Measurements from ENCODE around the gene OTOG.

The OTOG gene

GRCh38 chr11:17519061-17519885 is 27.8 kb upstream of the OTOG start:
- no peak for DNase-seq (ENCODE audit: low read depth)

GRCh38 chr11:17521106-17521900 is 25.8 kb upstream of the OTOG start:
- DNase-seq (ENCODE audit: low read depth) = no peak

- DNase-seq (ENCODE audit: low read depth) = no peak
Measured at GRCh38 chr11:17522655-17523054, 24.4 kb upstream of the OTOG start.

DNA sequence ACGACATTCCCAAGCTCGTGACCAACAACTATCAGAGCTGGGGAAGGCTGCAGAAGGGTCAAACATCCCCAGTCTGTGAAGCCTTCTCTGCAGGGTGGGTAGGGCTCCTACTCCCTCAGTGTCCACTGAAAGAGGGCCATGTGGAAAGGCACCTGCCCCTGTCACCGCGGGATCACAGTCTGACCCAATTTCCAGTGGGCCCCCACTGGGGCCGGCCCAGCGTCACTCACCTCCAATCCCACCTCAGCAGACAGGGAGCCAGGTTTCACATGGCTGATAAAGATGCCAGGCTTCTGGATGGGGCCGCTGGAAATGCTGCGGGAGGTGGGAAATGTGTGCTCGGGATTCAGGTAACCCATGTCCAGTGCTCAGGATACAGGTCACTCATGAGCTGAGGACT is 22.8 kb upstream of the OTOG start:
- no peak for DNase-seq (ENCODE audit: low read depth)

GRCh38 chr11:17525570-17525969 is 21.5 kb upstream of the OTOG start:
- DNase-seq (ENCODE audit: low read depth) = no peak

- DNase-seq (ENCODE audit: low read depth) = no peak
Measured at GRCh38 chr11:17526326-17526725, 20.7 kb upstream of the OTOG start.

DNA sequence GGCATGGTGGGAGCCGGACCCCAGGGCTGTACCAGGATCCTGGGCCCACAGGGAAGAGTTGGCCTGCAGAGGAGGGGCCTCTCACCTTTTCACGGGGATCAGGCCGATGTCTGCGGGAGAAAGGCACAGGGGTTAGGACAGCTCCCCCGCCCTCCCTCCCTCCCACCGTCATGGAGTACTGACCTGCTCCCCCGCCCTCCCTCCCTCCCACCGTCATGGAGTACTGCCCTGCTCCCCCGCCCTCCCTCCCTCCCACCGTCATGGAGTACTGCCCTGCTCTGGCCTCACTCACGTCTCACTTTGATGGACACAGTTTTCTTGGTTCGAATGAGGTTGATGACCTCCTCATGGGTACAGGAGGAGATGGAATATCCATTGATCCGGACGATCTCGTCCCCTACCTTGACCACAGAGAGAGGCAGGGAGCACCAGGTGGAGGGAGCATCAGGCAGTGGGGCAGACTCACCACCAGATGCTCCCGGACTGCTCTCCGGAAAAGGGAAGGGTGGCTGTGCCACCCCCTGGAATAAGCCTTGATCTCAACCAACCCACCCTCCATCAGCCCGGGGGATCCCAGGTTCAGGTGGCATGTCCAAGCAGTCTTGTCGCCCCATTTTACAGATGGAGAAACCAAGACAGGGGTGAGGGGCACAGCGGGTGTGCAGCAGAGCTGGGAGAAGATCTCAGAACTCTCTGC is 20.0 kb upstream of the OTOG start:
- DNase-seq (ENCODE audit: low read depth) = no peak

GRCh38 chr11:17527628-17527995 is 19.4 kb upstream of the OTOG start:
- no peak for DNase-seq (ENCODE audit: low read depth)

GRCh38 chr11:17528181-17528691 is 18.8 kb upstream of the OTOG start:
- peak; percentile 4 for DNase-seq (ENCODE audit: low read depth)

DNA sequence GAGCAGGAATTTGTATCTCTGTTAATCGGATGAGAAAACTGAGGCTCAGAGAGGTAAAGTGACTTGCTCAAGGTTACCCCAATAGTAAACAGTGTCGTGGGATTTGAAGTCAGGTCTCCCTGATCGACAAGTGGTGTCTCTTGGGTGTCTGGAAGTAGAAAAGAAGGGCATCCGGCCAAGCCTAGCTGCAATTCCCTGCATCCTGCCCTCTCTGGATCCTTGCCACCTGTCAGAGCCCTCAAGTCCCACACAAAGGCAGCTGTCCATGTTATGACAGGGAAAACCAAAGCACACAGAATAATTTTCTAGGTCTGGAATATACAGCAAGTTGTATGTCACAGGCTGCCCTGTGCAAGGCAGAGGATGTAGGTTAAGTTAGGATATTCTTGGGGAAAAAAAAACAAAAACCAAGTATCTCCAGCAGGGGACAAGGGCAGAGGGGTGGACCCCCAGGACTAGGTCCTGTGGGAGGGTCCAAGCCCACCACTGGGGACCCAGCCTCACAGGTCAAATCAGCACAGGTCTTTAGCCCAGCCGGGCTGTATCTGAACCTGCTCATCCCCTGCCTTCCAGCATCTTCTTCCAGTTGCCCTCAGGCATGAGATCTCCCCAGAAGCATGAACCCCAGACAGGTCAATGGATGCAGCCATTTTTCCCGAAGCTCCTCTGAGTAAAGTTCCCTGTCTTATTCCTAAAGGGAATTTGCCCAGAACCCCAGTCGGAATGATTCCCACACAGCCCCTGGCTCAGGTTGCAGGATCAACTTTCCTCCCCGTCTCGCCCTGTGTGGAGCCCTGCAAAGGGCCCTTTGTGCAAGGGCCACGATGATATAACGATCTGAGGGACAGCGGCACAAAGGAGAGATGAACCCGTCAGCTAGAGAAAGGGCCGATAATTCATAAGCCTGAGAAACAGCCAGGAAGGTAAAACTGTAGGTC is 17.9 kb upstream of the OTOG start:
- DNase-seq (ENCODE audit: low read depth) = no peak

- no peak for DNase-seq (ENCODE audit: low read depth)
Measured at GRCh38 chr11:17529844-17530185, 17.2 kb upstream of the OTOG start.

GRCh38 chr11:17531071-17531600 is 15.9 kb upstream of the OTOG start:
- DNase-seq (ENCODE audit: low read depth) = no peak

DNA sequence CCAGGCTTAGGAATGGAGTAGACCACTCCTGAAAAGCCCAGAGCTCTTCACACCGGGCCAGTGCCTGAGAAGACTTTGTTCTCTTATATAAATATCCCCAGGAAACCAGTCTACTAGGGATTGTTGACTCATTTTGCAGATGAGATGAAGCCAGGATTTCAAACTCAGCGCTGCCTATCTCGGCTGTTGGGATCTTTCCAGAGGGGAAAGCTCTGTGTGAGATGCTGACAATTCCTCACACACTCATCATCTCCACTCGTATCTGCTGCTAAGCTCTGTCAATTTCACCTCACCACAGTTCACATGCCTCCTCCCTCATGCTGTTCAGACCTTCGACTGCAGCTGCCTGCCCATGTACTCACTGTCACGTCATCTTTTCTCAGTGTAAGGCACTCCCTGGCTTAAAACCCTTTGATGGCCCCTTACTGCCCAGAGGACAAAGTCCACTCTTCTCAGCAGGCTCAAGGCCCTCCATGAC is 15.4 kb upstream of the OTOG start:
- no peak for DNase-seq (ENCODE audit: low read depth)

DNA sequence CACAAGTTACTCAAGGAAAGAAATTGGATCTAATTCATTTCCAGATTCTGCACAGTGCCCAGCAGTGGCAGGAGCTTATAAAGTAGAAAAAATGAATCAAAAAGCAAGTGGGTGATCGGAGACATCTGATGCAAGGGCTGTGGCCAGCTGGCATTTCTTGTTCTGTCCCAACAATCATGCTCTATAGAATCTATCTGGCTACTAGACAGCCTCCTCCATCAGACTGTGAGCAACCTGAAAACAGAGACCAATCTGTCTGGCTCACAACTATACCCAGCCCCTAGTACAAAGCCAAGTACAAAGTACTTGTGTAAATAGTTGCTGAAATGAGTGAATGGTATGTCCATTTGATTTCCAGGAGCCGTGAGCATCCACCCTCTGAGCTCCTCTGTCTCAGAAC is 14.3 kb upstream of the OTOG start:
- DNase-seq (ENCODE audit: low read depth) = no peak

DNA sequence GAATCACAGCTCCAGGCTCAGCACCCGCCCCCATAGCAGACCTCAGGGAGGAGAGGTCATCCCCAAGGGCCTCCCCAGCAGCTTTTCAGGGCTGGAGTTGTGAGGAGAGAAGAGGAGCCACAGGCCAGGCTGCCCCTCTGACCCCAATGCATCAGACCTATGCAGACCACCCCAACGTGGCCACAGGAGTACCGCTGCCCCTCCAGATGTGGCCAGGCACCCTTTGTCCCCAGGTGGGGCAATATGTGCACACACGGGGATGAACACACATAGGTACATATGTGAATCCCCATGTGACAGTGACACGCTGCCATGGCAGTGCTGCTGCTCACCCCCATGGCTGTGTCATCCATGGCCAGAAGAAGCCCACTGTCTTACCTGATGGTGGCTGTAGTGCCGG is 13.7 kb upstream of the OTOG start:
- no peak for DNase-seq (ENCODE audit: low read depth)

- DNase-seq (ENCODE audit: low read depth) = no peak
Measured at GRCh38 chr11:17533778-17534415, 13.2 kb upstream of the OTOG start.

GRCh38 chr11:17535488-17535887 is 11.6 kb upstream of the OTOG start:
- DNase-seq (ENCODE audit: low read depth) = no peak

DNA sequence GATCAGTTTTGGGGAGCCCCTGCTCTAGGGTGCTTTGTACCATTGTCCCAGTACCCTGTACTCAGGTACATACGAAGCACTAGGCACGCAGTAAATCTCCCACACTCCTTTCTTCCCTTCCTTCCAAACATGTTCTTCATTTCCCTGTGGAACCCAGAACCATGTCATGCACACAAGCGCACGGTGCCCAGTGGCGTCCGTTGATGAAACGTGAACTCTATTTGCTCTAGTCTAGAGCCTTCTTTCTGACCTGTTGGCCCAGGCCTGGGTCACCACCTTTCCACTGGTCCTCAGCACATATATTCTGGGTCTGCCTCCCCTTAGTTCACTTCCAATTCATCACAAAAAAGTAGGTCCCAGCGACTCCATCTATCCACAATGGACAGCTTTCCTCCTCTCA is 9.8 kb upstream of the OTOG start:
- DNase-seq (ENCODE audit: low read depth) = no peak

GRCh38 chr11:17538054-17538453 is 9.0 kb upstream of the OTOG start:
- no peak for DNase-seq (ENCODE audit: low read depth)

DNA sequence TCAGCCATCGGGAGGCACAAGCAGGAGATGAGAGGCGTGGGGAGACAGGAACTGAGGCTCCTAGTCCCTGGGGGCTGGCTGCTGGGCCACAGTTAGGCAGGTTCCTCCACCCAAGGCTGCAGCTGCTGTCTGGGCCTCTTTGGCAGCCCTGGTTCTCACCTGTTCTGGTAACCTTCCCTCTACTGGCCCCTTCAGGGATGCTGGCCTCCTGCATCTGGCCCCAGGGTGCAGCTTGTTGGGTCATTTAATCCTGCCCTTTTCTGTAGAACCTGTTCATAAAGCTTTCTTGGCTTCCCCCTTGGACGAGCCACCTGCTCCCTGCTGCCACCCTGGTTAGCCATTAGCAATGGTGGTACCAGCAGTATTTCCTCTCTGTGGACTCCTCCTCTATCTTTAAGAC is 8.3 kb upstream of the OTOG start:
- no peak for DNase-seq (ENCODE audit: low read depth)

DNA sequence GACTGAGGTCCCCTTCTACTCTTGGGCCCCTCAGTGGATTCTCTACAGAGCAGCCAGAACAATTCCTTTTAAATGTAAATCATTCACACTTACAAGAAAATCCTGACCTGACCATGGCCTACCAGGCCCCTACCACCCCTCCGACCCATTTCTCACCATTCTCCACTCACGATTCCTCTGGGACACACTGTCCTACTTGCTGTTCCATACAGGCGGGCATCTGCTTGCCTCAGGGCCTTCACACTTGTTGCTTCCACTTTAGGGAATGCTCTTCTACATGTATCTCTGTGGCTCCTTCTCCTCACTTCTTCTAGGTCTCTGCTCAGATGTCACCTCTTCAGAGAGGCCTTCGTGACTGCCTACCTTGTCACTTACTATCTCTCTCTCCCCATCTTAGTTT is 6.3 kb upstream of the OTOG start:
- DNase-seq (ENCODE audit: low read depth) = no peak

All from activated gamma-delta T cell treated with anti-CD3 and anti-CD28 coated beads, Interleukin-2, amount 50 U/mL, for 16 hours (primary cell).